Left lung (tissue), 10 donors: Measurements from ENCODE around the gene ZIC5. TPM values are rescaled to one million over a fixed set of nuclear protein-coding genes. Genes with fewer than 3 reads are reported as not detected.

Source experiments
- ATAC-seq: fragments of 200-7000 bp; cut with Tn5 transposase; one replicate; pipeline ENCODE4 v1.9.1; 2020; ENCODE audit warnings: moderate library complexity
- DNase-seq, 4 donors: peaks; one replicate each; pipeline ENCODE4 v3.0.0-alpha.2; 2013 to 2020
- H3K27ac ChIP-seq, 2 donors: fragments of 200-600 bp; sonication (generic) in 1 of 2; one replicate each; pipeline versions ENCODE4 v1.5.0 to v1.8.0; 2020 to 2021
- H3K27me3 ChIP-seq, 2 donors: fragments of 200-600 bp; sonication (generic) in 1 of 2; one replicate each; pipeline versions ENCODE4 v1.5.0 to v1.8.0; 2020 to 2021
- H3K36me3 ChIP-seq, 2 donors: fragments of 200-600 bp; sonication (generic) in 1 of 2; one replicate each; pipeline versions ENCODE4 v1.5.0 to v1.8.0; 2020 to 2021
- H3K4me1 ChIP-seq, 2 donors: fragments of 200-600 bp; one replicate each; pipeline ENCODE4 v1.8.0; 2021
- H3K4me3 ChIP-seq, 2 donors: fragments of 200-600 bp; sonication (generic) in 1 of 2; one replicate each; pipeline versions ENCODE4 v1.5.0 to v1.8.0; 2020 to 2021; ENCODE audit warnings: mild to moderate bottlenecking in 1 of 2
- H3K9me3 ChIP-seq, 2 donors: fragments of 200-600 bp; sonication (generic) in 1 of 2; one replicate each; pipeline versions ENCODE4 v1.5.0 to v1.8.0; 2020 to 2021
- intact Hi-C, 2 donors: fragments of 100-400 bp; cut with DNase I; formaldehyde crosslinking; loops; one replicate each; pipeline versions ENCODE4 v1.11.2 to v1.14.2; 2022
- polyA plus RNA-seq, 6 donors: library from polyadenylated mRNA; unstranded; fragments of 120-200 nt; gene quantifications; one replicate each; pipeline ENCODE4 v1.2.1, GENCODE V29; 2013; ENCODE audit not compliant: insufficient read length in 6 of 6
- total RNA-seq, 2 donors: library from RNA; stranded (reverse); fragmentation: NEBNext Ultra II Directional; extraction: Animal tissue kit (Norgen Biotek cat#: 25700); gene quantifications; one replicate each; pipeline ENCODE4 v1.2.1, GENCODE V29; 2021
- TF ChIP-seq, protein P1 (sequence below), 2 donors: fragments of 200-600 bp; sonication (generic) in 1 of 2; IDR thresholded peaks; one replicate each; pipeline versions ENCODE4 v1.5.0 to v1.8.0; 2021; ENCODE audit warnings: antibody characterized with exemption in 2 of 2
- donor health status: DM: no; HTN: yes; CAD: no.
- donor health status: DM: no; HTN: no; CAD: no.

ZIC5 gene
- total and polyA plus RNA-seq, 8 donors = not detected

DNA sequence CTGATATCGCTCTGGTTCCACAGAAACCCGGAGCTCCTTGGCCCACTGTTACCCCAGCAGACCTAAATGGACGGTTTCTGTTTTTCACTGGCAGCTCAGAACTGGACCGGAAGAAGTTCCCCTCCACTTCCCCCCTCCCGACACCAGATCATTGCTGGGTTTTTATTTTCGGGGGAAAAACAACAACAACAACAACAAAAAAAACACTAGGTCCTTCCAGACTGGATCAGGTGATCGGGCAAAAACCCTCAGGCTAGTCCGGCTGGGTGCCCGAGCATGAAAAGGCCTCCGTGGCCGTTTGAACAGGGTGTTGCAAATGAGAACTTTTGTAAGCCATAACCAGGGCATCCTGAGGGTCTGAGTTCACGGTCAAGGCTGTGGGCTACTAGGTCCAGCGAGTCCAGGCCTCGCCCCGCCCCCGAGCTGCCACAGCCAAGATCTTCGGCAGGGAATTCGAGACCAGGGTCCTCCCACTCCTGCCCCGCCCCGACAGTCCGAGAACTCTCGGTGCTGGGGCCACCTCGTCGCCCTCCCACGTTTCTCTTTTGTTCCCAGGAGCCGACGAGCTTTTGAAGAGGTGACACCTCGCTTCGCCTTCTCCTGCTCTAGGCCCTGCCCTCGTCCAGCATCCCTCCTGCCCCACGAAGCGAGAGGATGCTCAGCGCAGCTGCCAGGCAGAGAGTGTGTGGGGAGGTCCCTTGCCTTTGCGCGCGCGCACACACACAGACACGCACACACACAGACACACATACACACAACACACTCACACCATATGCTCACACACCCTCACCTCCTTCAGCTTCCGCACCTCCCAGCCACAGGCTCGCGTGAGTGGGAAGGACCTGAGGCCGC is 18.8 kb upstream of the ZIC5 start:
- H3K9me3 ChIP-seq = no peaks in the 10 kb centered on the region
- TF ChIP-seq, protein P1, sequence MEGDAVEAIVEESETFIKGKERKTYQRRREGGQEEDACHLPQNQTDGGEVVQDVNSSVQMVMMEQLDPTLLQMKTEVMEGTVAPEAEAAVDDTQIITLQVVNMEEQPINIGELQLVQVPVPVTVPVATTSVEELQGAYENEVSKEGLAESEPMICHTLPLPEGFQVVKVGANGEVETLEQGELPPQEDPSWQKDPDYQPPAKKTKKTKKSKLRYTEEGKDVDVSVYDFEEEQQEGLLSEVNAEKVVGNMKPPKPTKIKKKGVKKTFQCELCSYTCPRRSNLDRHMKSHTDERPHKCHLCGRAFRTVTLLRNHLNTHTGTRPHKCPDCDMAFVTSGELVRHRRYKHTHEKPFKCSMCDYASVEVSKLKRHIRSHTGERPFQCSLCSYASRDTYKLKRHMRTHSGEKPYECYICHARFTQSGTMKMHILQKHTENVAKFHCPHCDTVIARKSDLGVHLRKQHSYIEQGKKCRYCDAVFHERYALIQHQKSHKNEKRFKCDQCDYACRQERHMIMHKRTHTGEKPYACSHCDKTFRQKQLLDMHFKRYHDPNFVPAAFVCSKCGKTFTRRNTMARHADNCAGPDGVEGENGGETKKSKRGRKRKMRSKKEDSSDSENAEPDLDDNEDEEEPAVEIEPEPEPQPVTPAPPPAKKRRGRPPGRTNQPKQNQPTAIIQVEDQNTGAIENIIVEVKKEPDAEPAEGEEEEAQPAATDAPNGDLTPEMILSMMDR (IDR thresholded peaks at IDR 0.05) = no peak
- H3K27ac ChIP-seq = no peak overlapping the region
- H3K4me3 ChIP-seq = no peak overlapping the region
- peaks cover 0 to 15% of the 10 kb centered on the region in 2 donors for H3K4me1 ChIP-seq
- H3K36me3 ChIP-seq = no peaks in the 10 kb centered on the region
- peak; percentile 14 for ATAC-seq
- DNase-seq = peak in 1 of 4 donors; percentile 7
- peaks cover 99 to 100% of the 10 kb centered on the region in 2 donors for H3K27me3 ChIP-seq
- intact Hi-C loops = no loop called here

DNA sequence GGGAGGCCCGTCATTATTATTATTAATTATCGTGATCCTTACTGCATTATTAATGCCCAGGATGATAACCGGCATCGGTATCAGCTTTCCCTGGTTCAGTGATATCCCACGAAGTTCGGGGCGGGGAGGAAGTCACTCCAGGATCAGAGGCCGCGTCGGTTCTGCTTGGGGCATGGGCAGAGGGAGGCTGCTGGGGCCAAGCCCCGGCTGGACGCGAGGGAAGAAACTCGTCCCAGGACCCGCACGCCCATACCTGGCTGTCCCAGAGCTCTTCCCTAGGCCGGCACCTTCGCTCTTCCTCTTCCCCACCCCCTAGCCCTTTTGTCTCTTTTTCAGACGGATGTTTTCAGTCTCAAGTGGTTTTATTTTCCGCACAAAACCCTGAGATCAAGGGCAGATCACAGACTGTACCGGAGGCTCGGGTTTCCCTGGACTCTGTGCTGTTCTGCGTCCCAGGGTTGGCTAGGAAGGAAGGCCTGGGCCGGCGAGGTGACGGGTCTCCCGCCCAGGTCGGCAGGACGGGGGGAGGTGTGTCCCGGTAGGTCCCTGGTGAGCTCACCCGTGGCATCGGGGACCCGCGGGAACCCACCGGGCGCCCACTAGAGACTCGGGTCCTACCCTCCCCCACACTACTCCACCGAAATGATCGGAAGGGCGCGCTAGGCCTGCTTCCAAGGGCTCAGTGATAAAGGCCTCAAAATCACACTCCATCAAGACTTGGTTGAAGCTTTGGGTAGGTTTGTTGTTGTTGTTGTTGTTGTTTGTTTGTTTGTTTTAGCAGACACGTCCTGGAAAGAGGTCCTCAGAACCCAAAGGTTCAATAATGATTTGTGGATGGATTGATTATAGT is 17.9 kb upstream of the ZIC5 start:
- H3K36me3 ChIP-seq = no peaks in the 10 kb centered on the region
- intact Hi-C loops = no loop called here
- ATAC-seq = peak; percentile 31
- peaks cover 98 to 100% of the 10 kb centered on the region in 2 donors for H3K27me3 ChIP-seq
- DNase-seq = no peak
- TF ChIP-seq, protein P1 (IDR thresholded peaks at IDR 0.05) = no peak
- peaks cover 0 to 15% of the 10 kb centered on the region in 2 donors for H3K4me1 ChIP-seq
- no peak overlapping the region for H3K27ac ChIP-seq
- no peak overlapping the region for H3K4me3 ChIP-seq
- no peaks in the 10 kb centered on the region for H3K9me3 ChIP-seq

DNA sequence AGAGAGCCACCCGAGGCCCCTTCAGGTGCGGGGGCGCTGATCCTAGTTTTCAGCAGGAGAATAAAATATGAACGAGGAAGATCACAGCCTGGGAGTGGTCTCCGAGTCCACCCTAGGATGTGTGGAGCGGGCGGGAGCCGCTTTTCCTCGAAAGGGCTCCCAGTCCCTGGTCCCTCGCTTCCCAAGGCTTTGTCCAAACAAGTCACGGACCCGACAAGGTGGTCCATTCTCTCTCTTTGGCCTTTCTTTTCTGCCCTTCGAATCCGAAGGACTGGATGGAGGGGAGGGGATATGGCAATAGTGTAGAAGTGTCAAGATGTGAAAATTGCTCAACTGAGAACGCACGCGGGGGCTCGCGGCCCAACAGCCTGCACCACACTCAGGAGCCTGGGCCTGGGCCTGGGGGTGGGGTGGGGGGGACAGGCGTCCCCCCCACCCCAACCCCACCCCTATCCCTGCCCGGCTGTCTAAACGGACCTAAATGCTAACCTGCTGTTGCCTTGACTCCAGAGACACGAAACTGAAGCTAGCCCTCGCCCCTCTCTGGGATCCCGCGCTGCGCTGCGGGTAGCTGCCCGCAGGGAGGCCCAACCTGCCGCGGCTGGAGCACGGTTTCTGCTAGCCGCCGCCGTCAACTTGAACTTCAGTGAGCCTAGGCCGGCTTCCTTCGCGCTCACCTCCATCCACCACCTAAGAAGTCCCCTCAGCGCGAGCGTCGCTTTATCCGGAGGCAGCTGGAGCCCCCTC is 17.1 kb upstream of the ZIC5 start:
- TF ChIP-seq, protein P1 (IDR thresholded peaks at IDR 0.05) = no peak
- Histone ChIP-seq H3K36me3 (no peaks in the 10 kb centered on the region), H3K27me3 (peaks cover 98 to 100% of the 10 kb centered on the region in 2 donors), H3K9me3 (no peaks in the 10 kb centered on the region), H3K4me1 (peaks cover 0 to 15% of the 10 kb centered on the region in 2 donors), H3K4me3 (no peak overlapping the region), H3K27ac (no peak overlapping the region)
- intact Hi-C loops = no loop called here
- no peak for ATAC-seq
- DNase-seq = no peak

DNA sequence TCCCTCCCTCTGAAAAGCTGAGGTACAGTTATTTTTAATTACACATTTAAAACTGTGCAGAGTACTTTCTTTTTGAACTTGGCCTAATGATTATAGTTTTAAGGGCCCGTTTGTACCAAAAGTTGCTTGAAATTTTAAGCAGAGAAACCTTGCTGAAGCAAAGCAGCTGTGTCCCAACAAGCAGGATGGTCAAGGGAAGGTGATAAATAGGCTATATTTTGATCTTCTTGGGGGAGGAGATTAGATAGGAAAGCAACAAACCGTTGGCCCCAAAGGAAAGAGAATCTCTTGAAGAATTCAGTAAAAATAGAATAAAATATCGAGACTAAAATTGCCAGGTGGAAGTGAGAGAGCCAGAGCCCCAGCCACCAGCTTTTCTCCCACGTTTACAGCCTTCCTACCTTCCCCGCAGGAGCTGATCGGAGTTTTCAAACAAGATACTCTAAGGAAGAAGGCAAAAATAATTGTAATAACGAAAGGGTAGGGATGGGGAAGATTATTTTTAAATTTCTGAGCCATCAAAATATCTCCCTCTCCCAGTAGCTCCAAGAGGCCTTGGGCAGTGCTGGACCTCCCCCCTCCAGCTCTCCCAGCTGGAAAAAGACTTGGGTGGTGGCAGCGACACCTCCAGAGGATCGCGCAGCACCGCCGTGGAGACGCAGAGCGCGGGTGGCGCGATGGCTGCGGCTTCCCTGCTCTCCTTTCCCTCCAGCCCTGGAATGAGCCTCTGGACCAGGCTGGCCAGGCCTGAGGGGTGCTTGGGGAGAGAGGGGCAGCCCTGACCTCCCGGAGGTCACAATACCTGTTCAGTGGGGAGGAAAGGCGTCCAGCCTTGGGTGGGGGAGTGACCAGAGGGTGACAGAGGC is 15.8 kb upstream of the ZIC5 start:
- Histone ChIP-seq H3K27ac (no peak overlapping the region), H3K4me3 (no peak overlapping the region), H3K36me3 (no peaks in the 10 kb centered on the region), H3K27me3 (peaks cover 98 to 100% of the 10 kb centered on the region in 2 donors), H3K4me1 (peaks cover 0 to 17% of the 10 kb centered on the region in 2 donors), H3K9me3 (no peaks in the 10 kb centered on the region)
- ATAC-seq (no peak), DNase-seq (no peak)
- intact Hi-C loops = no loop called here
- TF ChIP-seq, protein P1 (IDR thresholded peaks at IDR 0.05) = no peak
